Esophagus muscularis mucosa (tissue), 4 donors: ENCODE measurements around the gene AAR2. TPM values are rescaled to one million over a fixed set of nuclear protein-coding genes. Genes with fewer than 3 reads are reported as not detected.
A peak's percentile ranks its signal among the peaks of the same experiment; 100 is the strongest.

Experiments used
- DNase-seq: peaks from one replicate; pipeline ENCODE4 v3.0.0-alpha.2; 2017; ENCODE audit errors: extremely low spot score
- H3K27ac ChIP-seq, 4 donors: fragments of 200-600 bp; sonication (generic); replicated peaks in 1 of 4; 1 replicate in 3 of 4; 2 replicates in 1 of 4; pipeline ENCODE4 v1.5.1; 2016 to 2019; ENCODE audit warnings: mild to moderate bottlenecking in 1 of 4
- H3K27me3 ChIP-seq, 4 donors: fragments of 200-600 bp; sonication (generic); one replicate each; pipeline versions ENCODE4 v1.5.1 to v1.6.0; 2016 to 2019
- H3K36me3 ChIP-seq, 4 donors: fragments of 200-600 bp; sonication (generic); one replicate each; pipeline ENCODE4 v1.5.1; 2016 to 2019
- H3K4me1 ChIP-seq, 4 donors: fragments of 200-600 bp; sonication (generic); one replicate each; pipeline ENCODE4 v1.5.1; 2016 to 2019
- H3K4me3 ChIP-seq, 4 donors: fragments of 200-600 bp; sonication (generic); 1 replicate in 2 of 4; 2 replicates in 2 of 4; pipeline ENCODE4 v1.5.1; 2016 to 2019; ENCODE audit warnings: mild to moderate bottlenecking in 4 of 4, moderate library complexity in 1 of 4
- H3K9me3 ChIP-seq, 4 donors: fragments of 200-600 bp; sonication (generic); 1 replicate in 3 of 4; 2 replicates in 1 of 4; pipeline ENCODE4 v1.5.1; 2016 to 2019
- EP300 ChIP-seq: sonication (generic); formaldehyde crosslinking; IDR thresholded peaks from one replicate; pipeline ENCODE4 v1.6.1; 2017; ENCODE audit warnings: antibody characterized with exemption
- POLR2A ChIP-seq: fragments of 450-650 bp; IDR thresholded peaks from one replicate; pipeline ENCODE4 v1.6.1; 2017; ENCODE audit warnings: antibody characterized with exemption, moderate library complexity, mild to moderate bottlenecking, low read depth
- POLR2AphosphoS5 ChIP-seq, 2 donors: sonication (generic); formaldehyde crosslinking; IDR thresholded peaks; one replicate each; pipeline ENCODE4 v1.6.1; 2017; ENCODE audit warnings: antibody characterized with exemption in 2 of 2
- WGBS: methylation state at CpG from one replicate; pipeline ENCODE4 v1.1.5; 2018; 5-methylcytosine and 5-hydroxymethylcytosine counted together
- intact Hi-C: fragments of 100-400 bp; cut with DNase I; formaldehyde crosslinking; loops from one replicate; pipeline ENCODE4 v1.15.1; 2023
- total RNA-seq, 4 donors: library from RNA; depleted of rRNA; stranded (reverse); fragments of >200 nt; gene quantifications; one replicate each; pipeline versions ENCODE4 v1.1.0 to v1.2.1, GENCODE V29; 2016
- TF ChIP-seq, protein P1 (sequence below), 3 experiments: fragments of 200-600 bp in 2 of 3; fragments of 450-650 bp in 1 of 3; sonication (generic) in 2 of 3; IDR thresholded peaks; one replicate each; pipeline ENCODE4 v1.5.1; 2017 to 2019; ENCODE audit warnings: antibody characterized with exemption in 3 of 3, mild to moderate bottlenecking in 2 of 3, moderate library complexity in 1 of 3

The AAR2 gene, protein sequence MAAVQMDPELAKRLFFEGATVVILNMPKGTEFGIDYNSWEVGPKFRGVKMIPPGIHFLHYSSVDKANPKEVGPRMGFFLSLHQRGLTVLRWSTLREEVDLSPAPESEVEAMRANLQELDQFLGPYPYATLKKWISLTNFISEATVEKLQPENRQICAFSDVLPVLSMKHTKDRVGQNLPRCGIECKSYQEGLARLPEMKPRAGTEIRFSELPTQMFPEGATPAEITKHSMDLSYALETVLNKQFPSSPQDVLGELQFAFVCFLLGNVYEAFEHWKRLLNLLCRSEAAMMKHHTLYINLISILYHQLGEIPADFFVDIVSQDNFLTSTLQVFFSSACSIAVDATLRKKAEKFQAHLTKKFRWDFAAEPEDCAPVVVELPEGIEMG
- total RNA-seq, result 10 to 100 TPM; 37.8 to 53.7 (median 47.2) TPM

DNA sequence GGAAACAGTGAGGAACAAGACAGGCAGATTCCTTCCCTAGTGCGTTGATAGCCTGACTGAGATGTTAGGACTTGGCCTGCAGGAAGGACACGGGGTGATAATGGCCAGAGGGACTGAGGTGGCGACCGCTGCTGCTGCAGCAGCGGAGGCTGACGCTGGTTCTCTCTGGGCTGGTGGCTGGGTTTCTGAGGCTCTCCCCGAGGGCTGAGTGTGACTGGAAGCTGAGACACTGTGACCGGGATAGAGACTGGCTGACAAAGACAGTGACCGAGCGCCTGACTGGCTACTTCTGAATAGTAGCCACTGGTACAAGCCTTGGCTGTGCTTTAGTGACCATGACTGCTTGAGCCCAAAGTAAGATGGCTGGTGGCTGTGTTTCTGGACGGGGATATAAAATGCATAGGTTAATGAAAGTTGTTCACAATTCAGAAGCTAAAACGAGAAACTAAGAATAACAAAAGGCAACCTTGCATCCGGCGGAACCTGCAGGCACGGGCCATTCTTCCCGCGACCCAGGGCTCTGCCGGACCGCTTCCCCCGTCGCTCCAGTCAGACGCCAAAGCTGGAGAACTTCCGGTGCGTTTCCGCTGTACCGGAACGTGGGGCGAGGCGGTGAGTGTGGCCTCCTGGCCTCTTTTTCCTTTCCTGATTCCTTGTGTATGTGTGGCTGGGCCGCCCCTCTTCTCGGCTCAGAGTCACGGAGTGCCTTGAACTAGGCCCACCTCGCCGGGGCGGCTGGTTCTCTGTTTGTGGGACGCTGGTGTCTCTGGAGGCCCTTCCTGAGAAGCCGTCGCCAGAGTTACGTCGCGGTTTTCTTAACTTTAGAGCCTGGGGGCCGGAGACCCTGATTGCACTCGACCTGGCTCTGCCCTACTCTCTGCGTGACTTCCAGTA, at the start of gene AAR2:
Gene AAR2 (plus strand): TSS at position 587 of the 894 bp plus-strand sequence. CDS start 3,391 bp downstream, outside the sequence.
- intact Hi-C loops, result no loop called here
- 38% methylated on average over 14 of the region's 44 CpGs for WGBS
- TF ChIP-seq POLR2A, result no peak
- TF ChIP-seq, protein P1, sequence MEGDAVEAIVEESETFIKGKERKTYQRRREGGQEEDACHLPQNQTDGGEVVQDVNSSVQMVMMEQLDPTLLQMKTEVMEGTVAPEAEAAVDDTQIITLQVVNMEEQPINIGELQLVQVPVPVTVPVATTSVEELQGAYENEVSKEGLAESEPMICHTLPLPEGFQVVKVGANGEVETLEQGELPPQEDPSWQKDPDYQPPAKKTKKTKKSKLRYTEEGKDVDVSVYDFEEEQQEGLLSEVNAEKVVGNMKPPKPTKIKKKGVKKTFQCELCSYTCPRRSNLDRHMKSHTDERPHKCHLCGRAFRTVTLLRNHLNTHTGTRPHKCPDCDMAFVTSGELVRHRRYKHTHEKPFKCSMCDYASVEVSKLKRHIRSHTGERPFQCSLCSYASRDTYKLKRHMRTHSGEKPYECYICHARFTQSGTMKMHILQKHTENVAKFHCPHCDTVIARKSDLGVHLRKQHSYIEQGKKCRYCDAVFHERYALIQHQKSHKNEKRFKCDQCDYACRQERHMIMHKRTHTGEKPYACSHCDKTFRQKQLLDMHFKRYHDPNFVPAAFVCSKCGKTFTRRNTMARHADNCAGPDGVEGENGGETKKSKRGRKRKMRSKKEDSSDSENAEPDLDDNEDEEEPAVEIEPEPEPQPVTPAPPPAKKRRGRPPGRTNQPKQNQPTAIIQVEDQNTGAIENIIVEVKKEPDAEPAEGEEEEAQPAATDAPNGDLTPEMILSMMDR (IDR thresholded peaks at IDR 0.05), result peak in 1 of 3 experiments; percentile 38
- peak; percentile 73 to 92 for TF ChIP-seq POLR2AphosphoS5 (IDR thresholded peaks at IDR 0.05)
- no peak for TF ChIP-seq EP300
- Histone ChIP-seq H3K27ac (peak within 1 kb of the TSS; percentile 74 to 79 (median 76)), H3K36me3 (peaks cover 12 to 23% (median 17%) of the 10 kb centered on the region in 4 donors), H3K27me3 (no peaks in the 10 kb centered on the region), H3K4me3 (peak within 1 kb of the TSS; percentile 58 to 93 (median 76)), H3K4me1 (peaks cover 25 to 49% (median 29%) of the 10 kb centered on the region in 4 donors), H3K9me3 (no peaks in the 10 kb centered on the region)
- peak; percentile 93 for DNase-seq

DNA sequence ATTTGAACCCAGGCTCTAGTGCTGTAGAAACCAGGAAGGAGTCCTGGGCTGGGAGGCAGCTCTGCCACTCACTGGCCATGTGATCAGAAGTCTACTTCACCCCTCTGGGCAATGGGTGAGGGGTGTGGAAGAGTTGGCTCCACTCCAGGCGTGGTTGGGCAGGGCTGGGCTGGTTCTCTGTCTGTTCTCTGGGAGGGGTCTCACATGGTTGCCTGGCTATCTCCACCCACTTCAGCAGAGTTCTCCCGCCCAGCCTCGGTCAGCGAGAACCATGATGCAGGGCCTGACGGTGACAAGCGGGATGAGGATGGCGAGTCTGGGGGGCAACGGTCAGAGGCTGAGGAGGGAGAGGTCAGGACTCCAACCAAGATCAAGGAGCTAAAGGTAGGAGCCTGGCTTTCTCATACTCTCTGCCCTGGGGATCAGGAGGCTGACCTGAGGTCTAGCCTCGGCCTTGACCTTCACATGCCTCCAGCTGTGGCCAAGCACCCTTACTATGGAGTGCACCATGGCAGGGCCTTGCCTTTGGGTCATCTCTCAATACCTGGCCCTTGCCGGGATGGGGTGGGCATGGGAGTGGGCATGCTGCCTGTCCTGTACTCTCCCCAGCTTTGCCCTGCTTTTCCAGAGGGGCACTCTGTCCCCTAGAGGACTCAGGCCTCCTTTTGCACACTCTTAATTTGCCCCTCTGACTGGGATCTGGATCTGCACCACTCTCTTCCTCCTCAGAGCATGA, 42.1 kb upstream of the AAR2 start:
- H3K27me3 ChIP-seq, result no peaks in the 10 kb centered on the region
- no peak for TF ChIP-seq POLR2A
- TF ChIP-seq POLR2AphosphoS5 (IDR thresholded peaks at IDR 0.05), result no peak
- TF ChIP-seq EP300, result no peak
- TF ChIP-seq, protein P1 (IDR thresholded peaks at IDR 0.05), result no peak
- intact Hi-C loops, result no loop called here
- H3K36me3 ChIP-seq, result peaks cover 8 to 94% (median 52%) of the 10 kb centered on the region in 4 donors
- 95% methylated on average over 8 of the region's 10 CpGs for WGBS
- DNase-seq, result no peak
- no peaks in the 10 kb centered on the region for H3K4me1 ChIP-seq
- no peak overlapping the region for H3K27ac ChIP-seq
- H3K9me3 ChIP-seq, result no peaks in the 10 kb centered on the region
- no peak overlapping the region for H3K4me3 ChIP-seq

DNA sequence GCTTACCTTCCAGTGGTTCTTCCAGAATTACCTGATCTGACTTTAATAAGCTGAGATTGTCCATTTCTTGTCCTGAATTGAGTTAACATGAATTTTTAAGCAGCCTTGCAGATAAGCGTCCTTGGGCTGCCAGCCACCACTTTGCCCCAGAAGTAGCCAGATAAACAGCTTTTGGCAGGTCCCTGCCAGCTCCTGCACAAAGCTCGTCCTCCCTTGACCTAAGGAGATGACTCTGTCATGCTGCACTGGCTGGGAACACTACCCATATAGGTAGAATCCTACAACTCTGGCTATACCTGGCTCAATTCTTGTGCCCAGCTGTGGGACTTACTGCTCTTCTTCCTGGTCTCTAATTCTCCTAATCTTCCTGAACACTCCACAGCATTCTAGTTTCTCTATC, 39.6 kb upstream of the AAR2 start:
- WGBS, result 63% methylated on average over 2 of the region's 2 CpGs
- intact Hi-C loops, result loop anchor here (5.0 kb wide), 1 partner anchor 204 kb away; no protein-coding TSS in a partner anchor
- Histone ChIP-seq H3K4me3 (no peak overlapping the region), H3K9me3 (no peaks in the 10 kb centered on the region), H3K27me3 (no peaks in the 10 kb centered on the region), H3K36me3 (peaks cover 8 to 75% (median 32%) of the 10 kb centered on the region in 4 donors), H3K4me1 (no peaks in the 10 kb centered on the region), H3K27ac (no peak overlapping the region)
- DNase-seq, result no peak
- TF ChIP-seq, protein P1 (IDR thresholded peaks at IDR 0.05), result no peak
- no peak for TF ChIP-seq POLR2AphosphoS5 (IDR thresholded peaks at IDR 0.05)
- no peak for TF ChIP-seq POLR2A
- no peak for TF ChIP-seq EP300

DNA sequence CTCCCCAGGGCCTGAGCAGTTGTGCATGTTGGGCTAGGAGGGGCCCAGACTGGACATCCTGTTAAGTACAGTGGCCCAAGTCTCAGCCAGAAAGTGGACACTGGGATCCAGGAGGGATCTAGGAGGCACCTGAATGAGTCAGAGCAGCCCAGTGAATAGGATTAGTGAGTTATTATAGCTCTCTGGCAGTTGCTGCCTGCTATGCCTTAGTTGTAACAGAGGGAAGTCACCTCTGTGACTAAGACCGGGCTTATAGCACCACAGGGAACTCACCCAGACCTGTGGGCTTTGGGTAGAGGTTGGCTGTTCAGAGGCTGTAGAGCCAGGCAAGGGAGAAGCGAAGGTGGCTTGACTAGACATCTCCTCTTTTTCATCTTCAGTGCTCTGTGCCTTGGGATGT, 39.0 kb upstream of the AAR2 start:
- 80% methylated on average over 2 of the region's 2 CpGs for WGBS
- H3K36me3 ChIP-seq, result peaks cover 8 to 75% (median 35%) of the 10 kb centered on the region in 4 donors

More for the DNA sequence above, 39.0 kb upstream of the AAR2 start:
- intact Hi-C loops, result loop anchor here (5.0 kb wide), 1 partner anchor 205 kb away; no protein-coding TSS in a partner anchor
- DNase-seq, result no peak
- Histone ChIP-seq H3K27ac (no peak overlapping the region), H3K4me1 (no peaks in the 10 kb centered on the region), H3K9me3 (no peaks in the 10 kb centered on the region), H3K27me3 (no peaks in the 10 kb centered on the region), H3K4me3 (no peak overlapping the region)
- TF ChIP-seq, protein P1 (IDR thresholded peaks at IDR 0.05), result no peak
- TF ChIP-seq POLR2AphosphoS5 (IDR thresholded peaks at IDR 0.05), result no peak
- no peak for TF ChIP-seq POLR2A
- no peak for TF ChIP-seq EP300
